ENCODE data around the gene ZNF581.

GRCh38 chr19:55655648-55656040 lies 12.2 kb downstream of the ZNF581 start:
- TF ChIP-seq POLR2AphosphoS5 (IDR thresholded peaks at IDR 0.05), result no peak
- no peak for TF ChIP-seq POLR2A (IDR thresholded peaks at IDR 0.05)

Data from gastroesophageal sphincter (tissue), 2 donors.